HepG2 (cell line): ENCODE measurements around the gene SACS. TPM values are rescaled to one million over a fixed set of nuclear protein-coding genes. Genes with fewer than 3 reads are reported as not detected.

ENCODE experiments used
- ATAC-seq: fragments of 200-7000 bp; cut with Tn5 transposase; 3 replicates; pipeline ENCODE4 v1.9.1; 2020; ENCODE audit warnings: mild to moderate bottlenecking, moderate library complexity
- BruUV-seq: library from RNA; stranded (reverse); fragments of 400-500 nt; replicated peaks from 2 replicates; lab custom pipeline; 2021; lab: Mats Ljungman, UMichigan
- CTCF ChIA-PET: fragments of 300-600 bp; formaldehyde crosslinking; extraction: SDS; loops from one replicate; lab custom pipeline; 2021; ENCODE audit warnings: low total read pairs, inconsistent platforms, low intra/inter-chr PET ratio; lab: Yijun Ruan, JAX
- POLR2A ChIA-PET: fragments of 350-600 bp; sonication (Branson Sonifier 250); formaldehyde crosslinking; loops from one replicate; lab custom pipeline; 2020; ENCODE audit warnings: antibody characterized with exemption, inconsistent platforms; lab: Yijun Ruan, JAX
- DNase-seq: peaks from one replicate; pipeline ENCODE4 v3.0.0-alpha.2; 2015; ENCODE audit warnings: low spot score
- FAIRE-seq: peaks from 3 replicates; lab custom pipeline; 2011; peaks lifted over from hg19 to GRCh38; lab: Jason Lieb, UNC
- H2AFZ ChIP-seq: one replicate; pipeline ENCODE4 v1.6.1; 2011; ENCODE audit warnings: low read length, inconsistent platforms
- H3K27ac ChIP-seq: fragments of 300-600 bp; 3 replicates; pipeline ENCODE4 v1.8.0; 2011; ENCODE audit warnings: mixed run types, mild to moderate bottlenecking, mixed read lengths, low read length, inconsistent platforms; ENCODE audit not compliant: insufficient read depth; ENCODE audit errors: extremely low read length
- H3K27me3 ChIP-seq, 2 experiments: fragments of 200-600 bp in 1 of 2; 2 replicates in 1 of 2; 3 replicates in 1 of 2; pipeline versions ENCODE4 v1.6.0 to v1.8.0; 2011; ENCODE audit warnings: low read length in 2 of 2, mild to moderate bottlenecking in 2 of 2, moderate library complexity in 2 of 2, inconsistent platforms in 1 of 2; ENCODE audit not compliant: insufficient read depth in 2 of 2, control insufficient read depth in 1 of 2
- H3K36me3 ChIP-seq, 2 experiments: fragments of 200-600 bp in 1 of 2; replicated peaks in 1 of 2; 2 replicates in 1 of 2; 3 replicates in 1 of 2; pipeline versions ENCODE4 v1.5.1 to v1.8.0; 2011; ENCODE audit warnings: low read length in 2 of 2, inconsistent platforms in 1 of 2; ENCODE audit not compliant: insufficient read depth in 2 of 2, control insufficient read depth in 1 of 2
- H3K4me1 ChIP-seq: 2 replicates; pipeline ENCODE4 v1.5.1; 2012; ENCODE audit warnings: low read length, inconsistent platforms; ENCODE audit not compliant: insufficient read depth
- H3K4me2 ChIP-seq: 2 replicates; pipeline ENCODE4 v1.6.0; 2011; ENCODE audit warnings: low read depth, low read length, inconsistent platforms
- H3K4me3 ChIP-seq, 3 experiments: fragments of 200-600 bp in 1 of 3; sonication (generic), shearing (Covaris generic) in 1 of 3; replicated peaks in 1 of 3; 2 replicates each; pipeline ENCODE4 v1.5.1; 2011 to 2016; ENCODE audit warnings: low read length in 3 of 3, inconsistent platforms in 2 of 3, low read depth in 2 of 3, mild to moderate bottlenecking in 2 of 3, control low read depth in 1 of 3, mixed read lengths in 1 of 3; ENCODE audit not compliant: insufficient read depth in 1 of 3
- H3K79me2 ChIP-seq: one replicate; pipeline ENCODE4 v1.6.1; 2011; ENCODE audit warnings: low read length, inconsistent platforms; ENCODE audit not compliant: insufficient read depth
- H3K9ac ChIP-seq: 2 replicates; pipeline ENCODE4 v1.6.0; 2011; ENCODE audit warnings: mild to moderate bottlenecking, low read depth, low read length, inconsistent platforms; ENCODE audit not compliant: insufficient read depth
- H3K9me3 ChIP-seq: 2 replicates; pipeline ENCODE4 v1.5.1; 2012; ENCODE audit warnings: mild to moderate bottlenecking, low read length
- H4K20me1 ChIP-seq: 2 replicates; pipeline ENCODE4 v1.6.0; 2011; ENCODE audit warnings: inconsistent platforms, mild to moderate bottlenecking, low read length, moderate library complexity; ENCODE audit not compliant: insufficient read depth
- BRF2 ChIP-seq: sonication (generic); formaldehyde crosslinking; IDR thresholded peaks from 2 replicates; pipeline ENCODE4 v1.8.1; 2022; ENCODE audit warnings: mild to moderate bottlenecking, missing genetic modification reagents
- CENPBD1 ChIP-seq: sonication (generic); formaldehyde crosslinking; IDR thresholded peaks from 2 replicates; pipeline ENCODE4 v1.8.0; 2022; ENCODE audit warnings: missing genetic modification reagents, low read depth, mild to moderate bottlenecking, borderline replicate concordance
- DNMT3B ChIP-seq: conservative IDR thresholded peaks from 2 replicates; pipeline ENCODE4 v1.6.1; 2016; ENCODE audit warnings: missing biosample characterization, control low read depth
- DRAP1 ChIP-seq: IDR thresholded peaks from 2 replicates; pipeline ENCODE4 v1.6.1; 2016; ENCODE audit warnings: missing genetic modification reagents, missing compliant biosample characterization
- FOXP4 ChIP-seq: sonication (generic); formaldehyde crosslinking; IDR thresholded peaks from 2 replicates; pipeline ENCODE4 v1.4.0; 2020; ENCODE audit warnings: missing genetic modification reagents
- GZF1 ChIP-seq: sonication (generic); formaldehyde crosslinking; IDR thresholded peaks from 2 replicates; pipeline ENCODE4 v1.5.1; 2020; ENCODE audit warnings: mild to moderate bottlenecking, missing genetic modification reagents
- IRF9 ChIP-seq: sonication (generic); formaldehyde crosslinking; IDR thresholded peaks from 2 replicates; pipeline ENCODE4 v1.8.0; 2022; ENCODE audit warnings: missing genetic modification reagents, mild to moderate bottlenecking, borderline replicate concordance
- JDP2 ChIP-seq: sonication (generic); formaldehyde crosslinking; IDR thresholded peaks from 2 replicates; pipeline ENCODE4 v1.8.1; 2022; ENCODE audit warnings: missing genetic modification reagents, borderline replicate concordance
- KLF11 ChIP-seq: IDR thresholded peaks from 2 replicates; pipeline ENCODE4 v1.6.1; 2016; ENCODE audit warnings: missing compliant biosample characterization
- MEF2D ChIP-seq: sonication (generic); formaldehyde crosslinking; IDR thresholded peaks from 2 replicates; pipeline ENCODE4 v1.5.1; 2020; ENCODE audit warnings: mild to moderate bottlenecking, missing genetic modification reagents
- NRL ChIP-seq: sonication (generic); formaldehyde crosslinking; IDR thresholded peaks from 2 replicates; pipeline ENCODE4 v1.5.0; 2020; ENCODE audit warnings: missing genetic modification reagents, mild to moderate bottlenecking, moderate library complexity, borderline replicate concordance
- SPEN ChIP-seq: sonication (generic); formaldehyde crosslinking; IDR thresholded peaks from 2 replicates; pipeline ENCODE4 v1.5.1; 2020; ENCODE audit warnings: low read depth, mild to moderate bottlenecking, missing genetic modification reagents
- TEF ChIP-seq: sonication (generic); formaldehyde crosslinking; IDR thresholded peaks from 2 replicates; pipeline ENCODE4 v1.5.0; 2020; ENCODE audit warnings: missing genetic modification reagents
- ZNF609 ChIP-seq: sonication (generic); formaldehyde crosslinking; IDR thresholded peaks from 2 replicates; pipeline ENCODE4 v1.4.0; 2020; ENCODE audit warnings: mild to moderate bottlenecking, missing genetic modification reagents, borderline replicate concordance
- WGBS: methylation state at CpG from one replicate; pipeline ENCODE4 v1.1.6; 2017; ENCODE audit warnings: low lambda C conversion rate; 5-methylcytosine and 5-hydroxymethylcytosine counted together
- in situ Hi-C: cut with HindIII; loops from 2 replicates; pipeline ENCODE4 v1.10.0; 2017; ENCODE audit warnings: low pct_unique_long_range_greater_than_20kb; ENCODE audit not compliant: extremely low pct_ligation_motif_present
- intact Hi-C: fragments of 100-400 bp; cut with micrococcal nuclease; formaldehyde crosslinking; loops from one replicate; pipeline ENCODE4 v1.10.0; 2022; ENCODE audit not compliant: unreplicated experiment
- polyA plus RNA-seq, 8 experiments: library from polyadenylated mRNA; depleted of rRNA in 3 of 8; stranded (reverse) in 7 of 8; unstranded in 1 of 8; fragments of >200 nt; fragmentation: Illumina TruSeq in 4 of 8; extraction: Trizol in 4 of 8; gene quantifications; 2 replicates each; pipeline versions ENCODE4 v1.2.1 to v1.2.3, GENCODE V29; 2011 to 2016; ENCODE audit warnings: low read depth in 4 of 8, missing spikeins in 1 of 8, mixed read lengths in 1 of 8; ENCODE audit not compliant: insufficient read depth in 1 of 8
- total RNA-seq, 5 experiments: library from RNA; depleted of rRNA; stranded (reverse); fragments of >200 nt; fragmentation: Illumina TruSeq; extraction: Trizol; gene quantifications; 2 replicates each; pipeline ENCODE4 v1.2.3, GENCODE V29; 2016; ENCODE audit warnings: low read depth in 1 of 5

The SACS gene
- total and polyA plus RNA-seq, 2 of the 13 experiments (the other 11 are each of a cell fraction or from before 2014, with no cell fraction given) = 4.0 to 15.7 TPM

- Histone ChIP-seq H2AFZ (no peak overlapping the region), H3K27me3 (peaks cover 0 to 24% of the 10 kb centered on the region in 2 experiments; a peak in 1 of 5 replicates), H3K4me1 (no peaks in the 10 kb centered on the region), H3K4me3 (no peak overlapping the region), H4K20me1 (no peaks in the 10 kb centered on the region), H3K36me3 (no peaks in the 10 kb centered on the region), H3K79me2 (no peaks in the 10 kb centered on the region), H3K27ac (no peak overlapping the region), H3K4me2 (no peak overlapping the region), H3K9me3 (no peaks in the 10 kb centered on the region), H3K9ac (no peak overlapping the region)
- WGBS = 66% methylated on average over 4 of the region's 4 CpGs
- in situ Hi-C loops = no loop called here
- no peak for DNase-seq
- no peak for TF ChIP-seq MEF2D
- no peak for TF ChIP-seq TEF
- TF ChIP-seq BRF2 (CRISPR knock-in tag) = no peak
- no peak for TF ChIP-seq DRAP1 (CRISPR knock-in tag)
- TF ChIP-seq DNMT3B = no peak
- no peak for TF ChIP-seq JDP2 (CRISPR knock-in tag)
- TF ChIP-seq GZF1 (CRISPR knock-in tag) = no peak
- TF ChIP-seq FOXP4 (CRISPR knock-in tag) = no peak
- no peak for TF ChIP-seq NRL (CRISPR knock-in tag)
- no peak for TF ChIP-seq IRF9
- TF ChIP-seq CENPBD1 (CRISPR knock-in tag) = no peak
- no peak for TF ChIP-seq ZNF609 (CRISPR knock-in tag)
- no peak for TF ChIP-seq SPEN (CRISPR knock-in tag)
- no peak for TF ChIP-seq KLF11
- ChIA-PET POLR2A (no interaction called here), CTCF (no interaction called here)
- intact Hi-C loops = no loop called here
- FAIRE-seq = no peak
- BruUV-seq = no TSS peak
- ATAC-seq = no peak
Measured at GRCh38 chr13:23384111-23384510, 49.4 kb downstream of the SACS start.
